Mononuclear cell (primary cell): ENCODE data around the gene GALM. TPM values are rescaled to one million over a fixed set of nuclear protein-coding genes. Genes with fewer than 3 reads are reported as not detected.

Source experiments
- H3K27me3 ChIP-seq: 2 replicates; pipeline ENCODE4 v1.6.0; 2011; ENCODE audit warnings: low read length, control low read depth; ENCODE audit not compliant: insufficient read depth
- H3K4me1 ChIP-seq: 2 replicates; pipeline ENCODE4 v1.5.1; 2011; ENCODE audit warnings: mild to moderate bottlenecking, low read length, control low read depth; ENCODE audit not compliant: insufficient read depth
- H3K4me3 ChIP-seq: 2 replicates; pipeline ENCODE4 v1.5.1; 2011; ENCODE audit warnings: mild to moderate bottlenecking, low read length, moderate library complexity
- H3K9me3 ChIP-seq: 2 replicates; pipeline ENCODE4 v1.5.1; 2011; ENCODE audit warnings: low read depth, mild to moderate bottlenecking, control low read depth, low read length
- total RNA-seq: library from RNA; depleted of rRNA; stranded (reverse); fragments of >200 nt; gene quantifications from one replicate; pipeline ENCODE4 v1.2.3, GENCODE V29; 2012

Gene GALM
- total RNA-seq, 1 donor: 13.0 TPM

GRCh38 chr2:38771632-38772031 lies 105.7 kb downstream of the GALM start:
- no peak overlapping the region for H3K4me3 ChIP-seq
- H3K27me3 ChIP-seq: no peaks in the 10 kb centered on the region
- H3K9me3 ChIP-seq: no peaks in the 10 kb centered on the region
- no peaks in the 10 kb centered on the region for H3K4me1 ChIP-seq

GRCh38 chr2:38775097-38775920 lies 109.4 kb downstream of the GALM start:
- no peaks in the 10 kb centered on the region for H3K9me3 ChIP-seq
- no peak overlapping the region for H3K4me3 ChIP-seq
- peaks cover 6% of the 10 kb centered on the region for H3K27me3 ChIP-seq
- peaks cover 10% of the 10 kb centered on the region for H3K4me1 ChIP-seq

DNA sequence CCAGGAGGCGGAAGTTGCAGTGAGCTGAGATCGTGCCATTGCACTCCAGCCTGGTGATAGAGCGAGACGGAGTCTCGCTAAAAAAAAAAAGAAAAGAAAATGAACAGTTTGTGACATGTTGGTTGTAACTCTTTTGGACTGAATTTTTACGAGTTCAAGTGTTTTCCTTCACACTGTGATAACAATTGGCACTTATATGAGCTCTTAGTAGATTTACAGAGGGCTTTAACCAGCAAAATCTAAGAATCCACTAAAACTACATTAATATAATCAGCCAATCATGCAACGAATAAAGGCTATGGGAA lies 110.0 kb downstream of the GALM start:
- peaks cover 6% of the 10 kb centered on the region for H3K27me3 ChIP-seq
- no peaks in the 10 kb centered on the region for H3K9me3 ChIP-seq
- H3K4me3 ChIP-seq: no peak overlapping the region
- peaks cover 10% of the 10 kb centered on the region for H3K4me1 ChIP-seq

DNA sequence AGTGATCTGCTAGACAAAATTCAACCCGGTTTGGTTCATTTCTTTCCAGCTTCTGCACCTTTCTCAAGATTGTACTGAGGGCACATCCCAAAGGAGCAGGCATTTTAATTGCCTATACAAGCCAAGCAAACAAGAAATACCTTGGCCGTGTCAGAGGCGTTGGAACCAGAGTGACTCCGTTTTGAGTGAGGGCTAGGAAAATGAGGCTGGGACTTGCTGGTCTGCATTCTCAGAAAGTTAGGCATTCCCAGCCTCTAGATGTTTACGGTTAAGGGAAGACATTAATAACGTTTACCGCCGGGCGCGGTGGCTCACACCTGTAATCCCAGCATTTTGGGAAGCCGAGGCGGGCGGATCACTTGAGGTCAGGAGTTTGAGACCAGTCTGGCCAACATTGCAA lies 110.6 kb downstream of the GALM start:
- peaks cover 6% of the 10 kb centered on the region for H3K27me3 ChIP-seq
- no peak overlapping the region for H3K4me3 ChIP-seq
- H3K9me3 ChIP-seq: no peaks in the 10 kb centered on the region
- H3K4me1 ChIP-seq: peaks cover 10% of the 10 kb centered on the region

DNA sequence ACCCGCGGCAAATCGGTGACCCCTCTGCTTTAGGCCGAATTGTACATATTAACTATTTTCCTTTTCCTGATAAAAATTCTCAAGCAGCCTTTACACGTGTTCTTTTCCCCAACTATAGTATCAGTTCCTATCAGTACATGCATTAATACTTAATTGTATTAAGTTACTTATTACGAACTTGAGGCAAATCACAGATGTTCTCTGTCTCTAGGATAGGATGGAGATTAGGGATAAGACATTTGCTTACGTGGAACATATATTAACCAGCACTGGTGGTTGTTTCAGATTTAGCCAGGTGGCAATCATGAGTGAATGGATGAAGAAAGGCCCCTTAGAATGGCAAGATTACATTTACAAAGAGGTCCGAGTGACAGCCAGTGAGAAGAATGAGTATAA lies 112.8 kb downstream of the GALM start:
- peaks cover 10% of the 10 kb centered on the region for H3K4me1 ChIP-seq
- H3K9me3 ChIP-seq: no peaks in the 10 kb centered on the region
- H3K4me3 ChIP-seq: peak overlapping the region; percentile 62
- H3K27me3 ChIP-seq: peaks cover 6% of the 10 kb centered on the region

GRCh38 chr2:38783586-38783985 lies 117.7 kb downstream of the GALM start:
- Histone ChIP-seq H3K4me3 (no peak overlapping the region), H3K27me3 (no peaks in the 10 kb centered on the region), H3K9me3 (no peaks in the 10 kb centered on the region), H3K4me1 (peaks cover 7% of the 10 kb centered on the region)

Other genes starting within 250 kb of the GALM start
- gene HNRNPLL, start 63.2 kb upstream of the GALM start, total RNA-seq: 34.8 TPM
- 244 TPM for gene SRSF7, start 85.2 kb downstream of the GALM start, total RNA-seq
- 1.3 TPM for gene GEMIN6, start 112.1 kb downstream of the GALM start, total RNA-seq
- gene DHX57, start 209.8 kb downstream of the GALM start, total RNA-seq: 19.2 TPM
- gene MORN2, start 209.9 kb downstream of the GALM start, total RNA-seq: 1.2 TPM
- gene ARHGEF33, start 223.8 kb downstream of the GALM start, total RNA-seq: under 0.01 TPM